Testis (tissue), 2 donors: ENCODE measurements around the gene COL16A1.

ENCODE experiments used
- POLR2A ChIP-seq: fragments of 450-650 bp; IDR thresholded peaks from one replicate; pipeline ENCODE4 v1.6.1; 2017; ENCODE audit warnings: antibody characterized with exemption, mild to moderate bottlenecking, moderate library complexity
- TF ChIP-seq, protein P1 (sequence below), 3 experiments: fragments of 450-650 bp in 2 of 3; fragments of 200-600 bp in 1 of 3; sonication (generic) in 1 of 3; IDR thresholded peaks; one replicate each; pipeline ENCODE4 v1.5.1; 2016 to 2019; ENCODE audit warnings: antibody characterized with exemption in 3 of 3, mild to moderate bottlenecking in 2 of 3, moderate library complexity in 1 of 3

DNA sequence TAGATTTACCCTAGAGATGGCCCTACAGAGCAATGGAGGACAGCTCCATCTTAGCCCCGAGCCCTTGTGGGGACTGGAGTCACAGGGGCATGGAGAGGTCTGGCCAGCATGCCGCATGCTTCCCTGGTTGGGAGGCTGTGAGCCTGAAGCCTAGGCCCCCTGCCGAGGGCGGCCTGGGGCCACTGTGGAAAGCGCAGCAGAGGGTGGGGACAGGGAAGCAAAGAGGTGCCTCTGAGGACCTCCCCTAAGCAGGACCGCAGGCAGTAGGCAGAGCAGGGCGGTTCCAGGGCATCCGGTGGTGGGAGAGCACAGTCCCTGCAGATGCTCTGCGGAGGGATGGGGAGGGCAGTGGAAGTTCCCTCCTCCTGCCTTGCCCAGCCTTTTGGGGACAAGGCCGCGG is 32.7 kb downstream of the COL16A1 start:
- TF ChIP-seq, protein P1, sequence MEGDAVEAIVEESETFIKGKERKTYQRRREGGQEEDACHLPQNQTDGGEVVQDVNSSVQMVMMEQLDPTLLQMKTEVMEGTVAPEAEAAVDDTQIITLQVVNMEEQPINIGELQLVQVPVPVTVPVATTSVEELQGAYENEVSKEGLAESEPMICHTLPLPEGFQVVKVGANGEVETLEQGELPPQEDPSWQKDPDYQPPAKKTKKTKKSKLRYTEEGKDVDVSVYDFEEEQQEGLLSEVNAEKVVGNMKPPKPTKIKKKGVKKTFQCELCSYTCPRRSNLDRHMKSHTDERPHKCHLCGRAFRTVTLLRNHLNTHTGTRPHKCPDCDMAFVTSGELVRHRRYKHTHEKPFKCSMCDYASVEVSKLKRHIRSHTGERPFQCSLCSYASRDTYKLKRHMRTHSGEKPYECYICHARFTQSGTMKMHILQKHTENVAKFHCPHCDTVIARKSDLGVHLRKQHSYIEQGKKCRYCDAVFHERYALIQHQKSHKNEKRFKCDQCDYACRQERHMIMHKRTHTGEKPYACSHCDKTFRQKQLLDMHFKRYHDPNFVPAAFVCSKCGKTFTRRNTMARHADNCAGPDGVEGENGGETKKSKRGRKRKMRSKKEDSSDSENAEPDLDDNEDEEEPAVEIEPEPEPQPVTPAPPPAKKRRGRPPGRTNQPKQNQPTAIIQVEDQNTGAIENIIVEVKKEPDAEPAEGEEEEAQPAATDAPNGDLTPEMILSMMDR (IDR thresholded peaks at IDR 0.05) = no peak
- TF ChIP-seq POLR2A = no peak
